Mammary epithelial cell (primary cell): ENCODE data around the gene RAPGEF1.

Experiments used
- EZH2 ChIP-seq: IDR thresholded peaks from 2 replicates; pipeline ENCODE4 v1.6.1; 2012; ENCODE audit warnings: low read length, inconsistent platforms, borderline replicate concordance
- TF ChIP-seq, protein P1 (sequence below), 2 donors: IDR thresholded peaks in 1 of 2; conservative IDR thresholded peaks in 1 of 2; 2 replicates each; pipeline ENCODE4 v1.5.1; 2011 to 2012; ENCODE audit warnings: inconsistent platforms in 2 of 2, low read length in 2 of 2, mild to moderate bottlenecking in 2 of 2, control low read depth in 1 of 2, low read depth in 1 of 2; ENCODE audit not compliant: insufficient read depth in 1 of 2; ENCODE audit errors: extremely low read depth in 1 of 2

DNA sequence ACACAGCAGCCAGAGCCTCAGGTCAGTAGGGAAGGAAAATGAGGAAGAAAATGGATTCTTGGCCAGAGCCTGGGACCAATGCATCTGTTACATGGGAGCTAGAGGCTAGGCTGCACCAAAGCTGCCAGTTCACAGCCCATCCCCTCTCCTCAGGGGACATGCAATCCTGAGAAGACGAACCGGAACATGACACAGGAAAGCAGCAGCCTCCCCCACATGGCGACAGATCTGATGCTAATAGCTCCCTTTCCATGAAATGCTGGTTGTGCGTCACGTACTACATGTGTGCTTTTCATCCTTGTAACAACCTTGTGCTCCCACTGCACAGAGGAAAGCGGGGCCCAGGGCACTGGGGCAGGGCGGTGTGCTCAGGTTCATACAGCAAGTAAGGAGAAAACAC lies 127.0 kb downstream of the RAPGEF1 start:
- TF ChIP-seq, protein P1, sequence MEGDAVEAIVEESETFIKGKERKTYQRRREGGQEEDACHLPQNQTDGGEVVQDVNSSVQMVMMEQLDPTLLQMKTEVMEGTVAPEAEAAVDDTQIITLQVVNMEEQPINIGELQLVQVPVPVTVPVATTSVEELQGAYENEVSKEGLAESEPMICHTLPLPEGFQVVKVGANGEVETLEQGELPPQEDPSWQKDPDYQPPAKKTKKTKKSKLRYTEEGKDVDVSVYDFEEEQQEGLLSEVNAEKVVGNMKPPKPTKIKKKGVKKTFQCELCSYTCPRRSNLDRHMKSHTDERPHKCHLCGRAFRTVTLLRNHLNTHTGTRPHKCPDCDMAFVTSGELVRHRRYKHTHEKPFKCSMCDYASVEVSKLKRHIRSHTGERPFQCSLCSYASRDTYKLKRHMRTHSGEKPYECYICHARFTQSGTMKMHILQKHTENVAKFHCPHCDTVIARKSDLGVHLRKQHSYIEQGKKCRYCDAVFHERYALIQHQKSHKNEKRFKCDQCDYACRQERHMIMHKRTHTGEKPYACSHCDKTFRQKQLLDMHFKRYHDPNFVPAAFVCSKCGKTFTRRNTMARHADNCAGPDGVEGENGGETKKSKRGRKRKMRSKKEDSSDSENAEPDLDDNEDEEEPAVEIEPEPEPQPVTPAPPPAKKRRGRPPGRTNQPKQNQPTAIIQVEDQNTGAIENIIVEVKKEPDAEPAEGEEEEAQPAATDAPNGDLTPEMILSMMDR (conservative IDR thresholded peaks at IDR 0.05 in 1 of 2, IDR thresholded peaks at IDR 0.05 in 1 of 2; ENCODE audit: extremely low read depth in 1 of 2, insufficient read depth in 1 of 2, low read depth in 1 of 2, low read length in 2 of 2), result no peak
- TF ChIP-seq EZH2, result no peak
